Femur (tissue), 1 donor: ENCODE measurements around the gene CSTPP1.

Experiments used
- DNase-seq: peaks from one replicate; pipeline ENCODE4 v3.0.0-alpha.2; 2017

The CSTPP1 gene

GRCh38 chr11:46999217-46999616 is 62.7 kb downstream of the CSTPP1 start:
- DNase-seq = no peak

GRCh38 chr11:47000033-47000432 is 63.5 kb downstream of the CSTPP1 start:
- DNase-seq = no peak

DNA sequence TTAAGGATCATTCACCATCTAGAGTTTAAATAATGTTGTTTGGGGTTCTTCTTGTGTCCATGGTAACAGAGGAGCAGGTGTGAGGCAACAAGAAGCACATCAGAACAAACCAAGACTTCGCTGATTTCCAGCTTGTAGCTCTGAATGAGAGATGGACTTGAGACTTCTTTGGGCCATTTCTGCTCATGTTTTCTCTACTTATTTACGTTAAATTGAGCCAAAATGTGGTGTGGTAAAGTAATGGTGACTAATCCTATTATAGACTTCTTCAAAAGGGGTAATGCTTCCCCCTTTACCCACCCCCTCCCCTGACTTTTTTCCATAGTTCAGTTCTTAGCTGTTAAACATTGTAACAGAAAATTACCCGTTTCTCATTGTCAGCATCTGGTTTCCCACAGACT is 65.2 kb downstream of the CSTPP1 start:
- no peak for DNase-seq

- DNase-seq = no peak
These were observed 65.8 kb downstream of the CSTPP1 start for GRCh38 chr11:47002390-47002789.

DNA sequence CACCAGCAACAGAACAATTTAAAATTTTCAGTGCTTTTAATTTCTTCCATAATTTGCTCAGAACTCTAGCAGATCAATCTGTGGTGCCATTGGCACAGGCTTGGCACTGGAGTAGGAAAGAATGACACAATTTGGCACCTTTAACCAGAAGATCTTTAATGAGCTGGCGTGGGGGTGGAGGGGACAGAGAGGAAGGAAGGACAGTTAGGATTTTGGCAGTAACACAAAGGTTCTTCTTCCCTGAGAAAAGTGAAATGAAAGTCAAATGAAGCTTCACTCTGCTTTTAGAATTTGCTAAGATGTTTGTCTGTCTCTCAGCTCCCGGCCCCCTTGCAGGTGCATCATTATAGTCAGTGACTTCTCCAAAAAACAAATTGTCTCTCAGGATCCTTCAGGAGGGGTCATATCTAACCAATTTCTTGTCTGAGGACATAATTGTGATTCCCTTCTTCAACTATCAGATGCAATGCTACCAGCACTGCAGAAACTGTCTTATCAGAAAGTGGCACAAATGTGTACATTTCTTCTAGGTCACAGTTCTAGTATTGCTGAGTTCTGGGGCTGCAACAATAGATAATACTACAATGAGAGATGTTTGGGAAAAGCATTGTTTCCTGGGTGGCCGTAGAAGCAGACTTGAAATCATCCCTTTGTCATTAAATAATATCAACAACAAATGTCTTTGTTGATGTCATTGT is 66.8 kb downstream of the CSTPP1 start:
- peak; percentile 28 for DNase-seq

GRCh38 chr11:47004595-47005033 is 68.1 kb downstream of the CSTPP1 start:
- DNase-seq = peak; percentile 93

DNA sequence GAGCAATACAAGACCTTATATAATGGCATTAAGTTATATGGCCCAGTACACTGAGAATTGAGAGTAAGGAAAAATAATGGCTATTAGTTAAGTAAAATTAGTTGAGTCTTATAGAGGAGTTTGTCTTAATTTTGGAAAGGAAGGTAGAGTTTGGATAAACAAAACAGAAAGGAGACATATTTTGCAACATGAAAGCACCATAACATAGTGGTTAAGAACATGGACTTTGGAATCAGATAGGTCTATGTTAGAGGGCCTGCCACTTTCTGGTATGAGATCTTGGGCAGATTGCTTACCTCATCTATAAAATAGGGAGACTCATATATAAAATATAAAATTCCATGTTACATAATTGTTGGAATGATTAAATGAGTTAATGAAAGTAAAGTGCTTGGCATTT is 68.9 kb downstream of the CSTPP1 start:
- no peak for DNase-seq

DNA sequence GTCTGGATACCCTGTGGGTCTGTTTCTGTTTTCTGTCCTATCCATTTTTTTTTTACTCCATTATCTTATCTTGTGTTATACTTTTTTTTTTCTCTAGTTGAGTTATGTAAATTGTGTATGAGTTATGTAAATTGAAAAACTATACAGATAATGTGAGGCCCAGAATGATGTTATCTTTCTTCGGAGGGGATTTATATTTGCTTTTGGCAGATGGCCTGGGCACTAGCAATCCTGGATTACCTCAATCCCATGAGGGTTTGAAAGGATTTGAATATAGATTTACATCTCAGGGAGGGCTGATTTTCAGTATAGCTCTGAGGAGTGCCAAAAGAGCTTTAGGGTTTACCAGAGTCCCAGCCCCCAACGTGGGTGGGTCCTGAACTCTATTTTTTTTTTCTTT is 71.0 kb downstream of the CSTPP1 start:
- DNase-seq = no peak

DNA sequence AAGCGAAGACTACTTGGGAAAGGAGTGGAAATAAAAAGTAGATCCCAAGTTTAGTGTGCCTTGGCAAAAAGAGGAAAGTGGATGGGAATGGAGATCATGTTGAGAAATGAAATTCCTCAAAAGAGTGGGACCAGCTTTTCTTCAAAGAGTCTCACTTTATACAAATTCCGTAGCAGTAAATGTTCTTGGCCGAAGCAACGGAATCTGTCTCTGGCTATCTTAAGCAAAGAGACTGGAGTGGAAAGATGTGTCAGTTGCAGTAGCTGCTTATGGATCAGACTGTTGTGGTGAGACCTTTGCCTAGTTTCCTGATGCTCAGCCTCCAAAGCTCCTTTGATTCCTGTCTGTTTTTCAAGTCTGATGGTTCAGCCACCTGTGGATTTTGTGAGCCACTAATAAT is 73.6 kb downstream of the CSTPP1 start:
- DNase-seq = peak; percentile 27

- DNase-seq = no peak
These were observed 77.5 kb downstream of the CSTPP1 start for GRCh38 chr11:47014097-47014496.

GRCh38 chr11:47018637-47019036 is 82.1 kb downstream of the CSTPP1 start:
- no peak for DNase-seq

DNA sequence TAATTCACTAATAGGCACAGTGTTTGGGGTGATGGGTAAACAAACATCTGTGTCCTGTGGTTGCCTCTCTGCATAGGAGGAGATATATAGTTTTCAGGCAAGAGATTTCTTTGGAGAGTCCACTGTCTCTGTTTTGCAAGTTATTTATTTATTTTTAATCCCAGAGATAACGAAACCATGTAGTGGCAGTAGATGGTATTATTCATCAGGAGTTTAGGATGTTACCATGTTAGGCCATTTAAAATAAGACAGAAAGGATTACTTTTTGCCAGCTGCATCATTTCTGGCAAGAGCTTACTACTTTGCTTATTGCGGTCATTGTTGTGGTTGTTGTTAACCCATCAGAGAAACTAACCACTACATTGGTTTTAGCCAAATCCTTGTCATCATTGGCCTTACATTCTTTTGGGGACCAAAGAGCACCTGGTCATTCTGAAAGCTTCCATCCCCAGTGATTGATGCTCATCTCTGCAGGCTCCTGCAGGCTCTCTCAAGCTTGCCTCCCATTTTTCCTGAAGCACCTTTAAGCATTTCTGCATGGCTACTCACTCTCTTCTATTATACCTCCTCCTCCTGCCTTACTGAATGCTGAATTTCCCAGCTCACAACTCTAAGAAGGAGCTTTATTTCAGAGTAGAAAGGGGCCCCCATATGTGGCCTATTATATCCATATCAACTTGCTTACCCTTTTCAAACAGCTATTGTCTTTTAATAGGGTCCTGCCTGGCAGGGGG is 84.4 kb downstream of the CSTPP1 start:
- DNase-seq = no peak

- no peak for DNase-seq
These were observed 84.9 kb downstream of the CSTPP1 start for GRCh38 chr11:47021527-47021818.

DNA sequence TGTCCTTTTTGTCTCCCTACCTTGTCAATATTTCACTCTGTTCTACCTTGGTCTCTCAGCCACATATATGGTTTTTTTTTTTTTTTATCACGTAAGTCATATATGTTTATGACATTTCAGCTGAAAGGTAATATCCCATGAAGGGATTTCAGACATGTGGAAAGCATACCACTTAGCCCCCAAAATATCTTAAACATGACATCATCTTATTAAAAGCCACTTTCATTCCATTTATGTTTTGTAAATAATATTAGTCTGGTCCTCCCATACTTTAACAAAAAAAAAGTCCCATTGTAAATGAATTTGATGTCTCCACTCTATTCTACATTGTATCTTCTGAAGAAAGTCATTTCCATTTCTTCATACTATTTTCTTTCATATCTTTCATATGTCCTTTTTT is 85.4 kb downstream of the CSTPP1 start:
- DNase-seq = no peak

- DNase-seq = no peak
These were observed 91.9 kb downstream of the CSTPP1 start for GRCh38 chr11:47028195-47029093.

- DNase-seq = no peak
These were observed 96.9 kb downstream of the CSTPP1 start for GRCh38 chr11:47033439-47033838.

DNA sequence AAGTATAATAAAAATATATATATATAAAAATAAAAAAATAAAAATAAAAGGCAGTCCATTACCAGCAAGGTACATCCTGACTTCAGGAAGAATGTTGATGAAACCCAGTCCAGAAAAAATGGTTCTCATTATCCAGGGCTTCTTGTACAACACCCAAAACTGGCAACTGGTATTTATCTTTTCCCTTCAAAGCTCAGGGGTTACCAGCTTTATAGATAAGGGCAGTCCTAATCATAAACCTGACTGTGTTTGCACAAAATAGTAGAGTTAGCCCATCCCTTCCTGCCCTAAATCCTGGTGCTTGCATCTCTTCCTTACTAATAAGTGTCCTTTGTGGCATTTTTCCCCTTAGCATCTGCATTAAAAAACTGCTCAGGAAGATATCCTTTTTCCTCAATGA is 97.5 kb downstream of the CSTPP1 start:
- no peak for DNase-seq

DNA sequence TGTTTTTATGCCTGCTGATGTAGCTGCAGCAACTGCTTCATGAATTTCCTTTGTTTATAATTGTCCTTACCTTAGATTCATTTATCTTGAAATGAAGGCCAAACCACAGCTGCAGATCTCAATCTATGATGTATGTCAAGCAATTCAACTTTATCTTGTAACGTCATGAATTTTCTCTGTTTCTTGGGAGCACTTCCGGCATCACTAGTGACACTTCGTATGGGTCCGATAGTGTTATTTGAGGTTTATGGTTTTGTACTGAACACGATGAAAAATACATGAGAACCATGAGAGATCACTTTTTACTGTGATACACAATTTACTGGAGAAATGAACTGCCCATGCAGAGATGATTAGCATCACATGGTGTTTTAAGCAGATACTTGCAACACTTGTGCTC is 98.5 kb downstream of the CSTPP1 start:
- no peak for DNase-seq

DNA sequence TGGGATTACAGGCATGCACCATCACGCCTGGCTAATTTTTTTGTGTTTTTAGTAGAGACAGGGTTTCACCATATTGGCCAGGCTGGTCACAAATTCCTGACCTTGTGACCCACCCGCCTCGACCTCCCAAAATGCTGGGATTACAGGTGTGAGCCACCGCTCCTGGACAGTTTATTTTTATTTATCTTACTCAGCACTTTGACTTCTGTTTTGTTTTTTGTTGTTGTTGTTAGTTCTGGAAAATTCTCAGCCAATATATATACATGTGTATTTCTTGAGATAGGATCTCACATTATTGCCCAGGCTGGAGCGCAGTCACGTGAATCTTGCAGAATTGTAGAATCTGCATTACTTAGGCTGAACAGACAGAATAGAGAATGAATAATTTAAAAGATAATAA is 107.6 kb downstream of the CSTPP1 start:
- DNase-seq = no peak

GRCh38 chr11:47047972-47048371 is 111.4 kb downstream of the CSTPP1 start:
- DNase-seq = no peak

- DNase-seq = no peak
These were observed 113.7 kb downstream of the CSTPP1 start for GRCh38 chr11:47050284-47050683.

DNA sequence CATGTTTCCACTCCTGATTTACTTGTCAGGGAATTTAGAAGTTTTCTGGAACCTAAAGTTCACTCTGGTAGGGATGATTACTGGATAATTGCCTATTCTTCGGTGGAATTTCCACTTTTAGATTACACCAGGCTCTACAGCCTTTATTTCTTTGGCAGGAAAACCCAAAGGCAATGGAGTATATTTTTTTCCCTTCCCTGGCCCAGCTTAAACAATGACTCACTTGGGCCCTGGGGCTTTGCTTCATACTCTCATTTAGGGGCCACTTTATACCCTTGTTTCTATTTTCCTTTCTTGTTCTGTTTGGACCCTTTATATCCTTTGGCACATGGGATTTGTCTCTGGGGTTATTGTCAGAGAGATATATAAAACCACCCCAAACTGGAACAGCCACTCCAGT is 114.7 kb downstream of the CSTPP1 start:
- DNase-seq = peak; percentile 44

GRCh38 chr11:47052165-47052564 is 115.6 kb downstream of the CSTPP1 start:
- DNase-seq = no peak

DNA sequence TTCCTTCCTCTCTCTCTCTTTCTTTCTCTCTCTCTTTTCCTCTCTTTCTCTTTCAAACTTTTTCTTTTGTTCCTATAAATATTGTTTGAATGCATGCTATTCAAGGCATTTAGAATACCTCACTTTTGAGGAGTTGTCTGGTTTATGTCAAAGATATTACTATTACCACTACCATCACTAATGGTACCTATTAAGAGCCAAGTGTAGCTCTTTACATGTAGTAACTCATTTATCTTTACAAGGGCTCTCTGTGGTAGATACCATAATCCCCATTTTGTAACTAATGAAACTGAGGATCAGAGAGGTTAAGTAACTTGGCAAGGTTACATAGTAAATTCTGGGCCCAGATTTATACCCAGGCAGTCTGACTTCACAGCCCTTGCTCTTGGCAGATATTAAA is 116.0 kb downstream of the CSTPP1 start:
- DNase-seq = no peak
